Measurements from ENCODE around the gene PLEKHN1.

Gene PLEKHN1

DNA sequence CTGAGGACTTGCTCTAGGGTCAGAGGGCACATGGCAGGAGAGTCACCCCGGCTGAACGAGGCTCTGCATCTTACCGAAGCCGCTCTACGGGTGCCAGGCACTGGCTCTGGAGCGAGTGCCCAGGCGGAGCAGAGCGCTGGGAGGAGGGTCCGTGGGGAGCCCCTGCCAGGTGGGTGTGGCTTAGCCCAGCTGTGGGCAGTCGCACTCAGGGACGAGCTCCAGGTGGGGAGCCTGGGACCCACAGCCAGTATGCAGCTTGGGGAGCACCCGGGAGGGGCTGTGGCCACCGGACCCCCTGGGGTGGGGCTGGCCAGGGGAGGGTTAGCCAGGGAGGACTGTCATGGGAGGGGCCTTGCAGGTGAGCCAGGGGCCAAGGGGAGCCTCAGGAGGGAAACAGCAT, 57.4 kb downstream of the PLEKHN1 start:
- no peak for TF ChIP-seq ZNF791 (tag by site-specific recombination; IDR thresholded peaks at IDR 0.05)
- TF ChIP-seq KLF16 (tag by site-specific recombination; IDR thresholded peaks at IDR 0.05), result no peak
- TF ChIP-seq GLIS1 (tag by site-specific recombination; IDR thresholded peaks at IDR 0.05), result peak; percentile 88
- no peak for TF ChIP-seq ZNF549 (tag by site-specific recombination; IDR thresholded peaks at IDR 0.05)
- peak; percentile 41 for TF ChIP-seq KLF9 (tag by site-specific recombination; IDR thresholded peaks at IDR 0.05; ENCODE audit: low read depth)
- no peak for TF ChIP-seq ZNF146 (tag by site-specific recombination; IDR thresholded peaks at IDR 0.05)
- no peak for TF ChIP-seq SCRT1 (tag by site-specific recombination; IDR thresholded peaks at IDR 0.05; ENCODE audit: borderline replicate concordance)
- TF ChIP-seq ZNF248 (tag by site-specific recombination; IDR thresholded peaks at IDR 0.05), result no peak
- peak; percentile 71 for TF ChIP-seq GLIS2 (tag by site-specific recombination; IDR thresholded peaks at IDR 0.05)
- no peak for TF ChIP-seq ZNF423 (tag by site-specific recombination; IDR thresholded peaks at IDR 0.05)
- TF ChIP-seq ZNF76 (tag by site-specific recombination; IDR thresholded peaks at IDR 0.05; ENCODE audit: borderline replicate concordance, low read depth), result no peak
- TF ChIP-seq ZNF701 (tag by site-specific recombination; IDR thresholded peaks at IDR 0.05), result no peak
- no peak for TF ChIP-seq YY1 (tag by site-specific recombination; IDR thresholded peaks at IDR 0.05)
- TF ChIP-seq ZNF596 (tag by site-specific recombination; IDR thresholded peaks at IDR 0.05), result no peak
- TF ChIP-seq HOXC10 (CRISPR knock-in tag; IDR thresholded peaks at IDR 0.05), result no peak
- TF ChIP-seq TRIM28 (IDR thresholded peaks at IDR 0.05; ENCODE audit: borderline replicate concordance, low read length), result no peak
- TF ChIP-seq ZNF274 (IDR thresholded peaks at IDR 0.05; ENCODE audit: low read length), result no peak
- no peak for TF ChIP-seq ZNF274 (tag by site-specific recombination; IDR thresholded peaks at IDR 0.05; ENCODE audit: borderline replicate concordance)
- no peak for TF ChIP-seq HOXA7 (CRISPR knock-in tag; IDR thresholded peaks at IDR 0.05; ENCODE audit: borderline replicate concordance)
- TF ChIP-seq BCL11B (tag by site-specific recombination; IDR thresholded peaks at IDR 0.05; ENCODE audit: low read depth), result no peak
- no peak for TF ChIP-seq ZNF555 (tag by site-specific recombination; conservative IDR thresholded peaks at IDR 0.05)
- TF ChIP-seq KLF7 (tag by site-specific recombination; IDR thresholded peaks at IDR 0.05; ENCODE audit: borderline replicate concordance), result no peak
- TF ChIP-seq, protein P1, sequence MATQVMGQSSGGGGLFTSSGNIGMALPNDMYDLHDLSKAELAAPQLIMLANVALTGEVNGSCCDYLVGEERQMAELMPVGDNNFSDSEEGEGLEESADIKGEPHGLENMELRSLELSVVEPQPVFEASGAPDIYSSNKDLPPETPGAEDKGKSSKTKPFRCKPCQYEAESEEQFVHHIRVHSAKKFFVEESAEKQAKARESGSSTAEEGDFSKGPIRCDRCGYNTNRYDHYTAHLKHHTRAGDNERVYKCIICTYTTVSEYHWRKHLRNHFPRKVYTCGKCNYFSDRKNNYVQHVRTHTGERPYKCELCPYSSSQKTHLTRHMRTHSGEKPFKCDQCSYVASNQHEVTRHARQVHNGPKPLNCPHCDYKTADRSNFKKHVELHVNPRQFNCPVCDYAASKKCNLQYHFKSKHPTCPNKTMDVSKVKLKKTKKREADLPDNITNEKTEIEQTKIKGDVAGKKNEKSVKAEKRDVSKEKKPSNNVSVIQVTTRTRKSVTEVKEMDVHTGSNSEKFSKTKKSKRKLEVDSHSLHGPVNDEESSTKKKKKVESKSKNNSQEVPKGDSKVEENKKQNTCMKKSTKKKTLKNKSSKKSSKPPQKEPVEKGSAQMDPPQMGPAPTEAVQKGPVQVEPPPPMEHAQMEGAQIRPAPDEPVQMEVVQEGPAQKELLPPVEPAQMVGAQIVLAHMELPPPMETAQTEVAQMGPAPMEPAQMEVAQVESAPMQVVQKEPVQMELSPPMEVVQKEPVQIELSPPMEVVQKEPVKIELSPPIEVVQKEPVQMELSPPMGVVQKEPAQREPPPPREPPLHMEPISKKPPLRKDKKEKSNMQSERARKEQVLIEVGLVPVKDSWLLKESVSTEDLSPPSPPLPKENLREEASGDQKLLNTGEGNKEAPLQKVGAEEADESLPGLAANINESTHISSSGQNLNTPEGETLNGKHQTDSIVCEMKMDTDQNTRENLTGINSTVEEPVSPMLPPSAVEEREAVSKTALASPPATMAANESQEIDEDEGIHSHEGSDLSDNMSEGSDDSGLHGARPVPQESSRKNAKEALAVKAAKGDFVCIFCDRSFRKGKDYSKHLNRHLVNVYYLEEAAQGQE (tag by site-specific recombination; IDR thresholded peaks at IDR 0.05), result no peak
- no peak for TF ChIP-seq ZNF132 (tag by site-specific recombination; IDR thresholded peaks at IDR 0.05; ENCODE audit: borderline replicate concordance)
- TF ChIP-seq PRDM1 (tag by site-specific recombination; IDR thresholded peaks at IDR 0.05), result no peak
- TF ChIP-seq GFI1B (tag by site-specific recombination; IDR thresholded peaks at IDR 0.05), result no peak
- peak; percentile 53 for TF ChIP-seq ZIC2 (tag by site-specific recombination; IDR thresholded peaks at IDR 0.05)
- TF ChIP-seq KLF1 (tag by site-specific recombination; IDR thresholded peaks at IDR 0.05), result 0 out of 2 replicates have a peak, but pooled peaks have one; percentile 8
- no peak for TF ChIP-seq ZNF157 (tag by site-specific recombination; IDR thresholded peaks at IDR 0.05)
- no peak for TF ChIP-seq MZF1 (tag by site-specific recombination; IDR thresholded peaks at IDR 0.05; ENCODE audit: borderline replicate concordance)
- TF ChIP-seq, protein P2, sequence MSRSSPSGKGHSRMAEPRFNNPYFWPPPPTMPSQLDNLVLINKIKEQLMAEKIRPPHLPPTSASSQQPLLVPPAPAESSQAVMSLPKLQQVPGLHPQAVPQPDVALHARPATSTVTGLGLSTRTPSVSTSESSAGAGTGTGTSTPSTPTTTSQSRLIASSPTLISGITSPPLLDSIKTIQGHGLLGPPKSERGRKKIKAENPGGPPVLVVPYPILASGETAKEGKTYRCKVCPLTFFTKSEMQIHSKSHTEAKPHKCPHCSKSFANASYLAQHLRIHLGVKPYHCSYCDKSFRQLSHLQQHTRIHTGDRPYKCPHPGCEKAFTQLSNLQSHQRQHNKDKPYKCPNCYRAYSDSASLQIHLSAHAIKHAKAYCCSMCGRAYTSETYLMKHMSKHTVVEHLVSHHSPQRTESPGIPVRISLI (tag by site-specific recombination; IDR thresholded peaks at IDR 0.05), result no peak
- TF ChIP-seq ZNF19 (tag by site-specific recombination; IDR thresholded peaks at IDR 0.05; ENCODE audit: low read depth), result no peak

More for the DNA sequence above, 57.4 kb downstream of the PLEKHN1 start:
- H3K36me3 ChIP-seq (ENCODE audit: control insufficient read depth in 2 of 2, insufficient read depth in 1 of 2, low read length in 2 of 2), result peaks cover 0 to 50% of the 10 kb centered on the region in 2 experiments; a peak in 1 of 3 replicates
- no peaks in the 10 kb centered on the region for H3K9me3 ChIP-seq (ENCODE audit: control insufficient read depth, insufficient read depth, low read depth, low read length)
- H3K4me1 ChIP-seq (ENCODE audit: control insufficient read depth, insufficient read depth, low read length), result peaks cover 3% of the 10 kb centered on the region; the same call in 1 of the 2 replicates
- H3K27ac ChIP-seq (ENCODE audit: extremely low read depth, low read depth, low read length), result no peak overlapping the region
- no peak overlapping the region for H3K4me3 ChIP-seq (ENCODE audit: low read depth, low read length)
- ChIA-PET POLR2A (no interaction called here), CTCF (interaction anchor here (0.6 to 2.0 kb wide), 4 partner anchors 21 to 591 kb away, joined by 4 to 8 read pairs (median 4); no protein-coding TSS in a partner anchor)

All from HEK293 (cell line).